Erythroblast (primary cell): ENCODE results near the gene GMNC.

Experiments used
- GATA1 ChIP-seq: IDR thresholded peaks from 2 replicates; pipeline ENCODE4 v1.6.1; 2011; ENCODE audit warnings: low read depth, mild to moderate bottlenecking, control low read depth, low read length, moderate library complexity
- POLR2A ChIP-seq: IDR thresholded peaks from 2 replicates; pipeline ENCODE4 v1.6.1; 2011; ENCODE audit warnings: mild to moderate bottlenecking, low read length

DNA sequence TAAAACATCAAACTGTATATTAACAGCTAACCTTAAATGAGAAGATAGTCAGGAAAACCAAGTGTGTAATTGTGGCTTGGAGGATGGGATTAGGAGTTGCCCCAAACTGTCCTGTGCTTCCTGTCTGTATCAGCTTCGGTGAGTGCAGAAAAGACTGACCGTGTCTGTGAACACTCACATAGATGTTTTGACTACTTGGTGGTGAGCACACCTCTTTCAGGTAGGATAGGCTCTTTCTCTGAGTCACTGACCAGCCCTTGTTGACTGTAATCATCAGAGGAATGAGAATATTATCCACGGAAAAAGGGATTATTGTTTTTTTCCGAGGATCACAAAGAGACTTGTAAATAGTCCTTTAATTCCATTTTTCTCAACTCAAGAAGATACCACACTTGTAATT, 51.5 kb downstream of the GMNC start:
- TF ChIP-seq POLR2A (no peak), GATA1 (no peak)
